EH (cell line): ENCODE measurements around the gene MBTPS1.

Experiments
- DNase-seq: peaks from one replicate; pipeline ENCODE4 v3.0.0-alpha.2; 2015; ENCODE audit warnings: low read depth

The MBTPS1 gene

DNA sequence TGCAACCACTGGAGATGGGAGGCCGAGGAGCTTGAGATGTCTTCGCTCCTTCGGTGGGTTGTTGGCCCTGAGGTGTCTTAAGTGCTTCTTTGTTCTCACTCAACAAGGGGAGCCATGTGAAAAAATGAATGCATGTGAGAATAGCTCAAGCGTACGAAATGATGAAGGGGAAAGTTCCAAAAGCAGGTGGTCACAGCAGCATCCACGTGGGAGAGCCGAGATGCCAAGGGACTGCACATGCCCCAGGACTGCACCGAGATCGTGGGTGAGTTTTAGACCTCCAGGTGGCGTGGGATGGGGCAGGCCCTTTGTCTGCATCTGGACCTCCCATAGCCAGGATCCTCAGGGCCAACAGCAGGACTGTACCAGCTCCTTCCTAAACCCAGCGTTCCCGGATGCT lies 82.2 kb downstream of the MBTPS1 start:
- DNase-seq: no peak

DNA sequence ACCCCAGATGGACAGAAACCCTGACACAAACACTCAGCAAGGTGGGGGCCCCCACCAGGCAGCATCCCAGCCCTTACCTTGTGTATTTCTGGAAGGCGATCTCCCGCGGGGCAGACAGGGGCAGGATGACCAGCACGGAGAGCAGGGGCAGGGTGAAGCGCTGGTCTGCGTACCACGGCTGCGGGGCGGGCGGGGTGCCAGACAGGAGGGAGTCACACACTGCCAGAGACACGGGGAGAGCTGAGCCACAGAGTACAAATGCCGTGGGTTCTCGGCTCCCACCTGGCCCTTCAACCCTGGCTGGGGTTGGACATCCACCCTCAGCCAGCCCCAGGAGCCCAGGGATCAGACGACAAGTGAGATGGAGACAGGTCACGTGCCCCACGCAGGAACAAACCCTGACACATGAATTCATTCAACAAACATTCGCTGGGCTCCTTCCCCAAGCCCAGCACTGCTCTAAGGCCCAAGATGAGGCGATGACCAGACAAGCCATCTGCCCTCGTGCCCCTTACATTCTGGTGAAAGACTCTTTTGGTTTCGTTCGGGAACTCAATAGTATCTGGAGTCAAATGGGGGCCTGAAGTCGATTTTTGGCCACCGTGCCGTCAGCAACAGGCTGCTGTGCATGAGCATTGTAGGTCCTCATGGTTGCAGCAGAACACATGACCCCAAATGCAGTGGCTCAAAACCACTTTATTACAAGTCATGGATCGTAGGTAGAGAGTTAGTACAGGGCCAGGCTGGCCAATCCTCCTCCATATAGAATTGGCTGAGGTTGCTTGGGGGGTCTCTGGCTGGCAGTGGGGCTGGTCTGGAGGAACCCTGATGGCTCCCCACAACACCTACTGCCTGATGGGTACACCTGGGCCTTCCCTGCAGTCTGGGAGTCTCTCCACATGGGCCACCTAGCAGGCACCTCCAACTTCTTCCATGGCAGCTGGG lies 83.2 kb downstream of the MBTPS1 start:
- no peak for DNase-seq

DNA sequence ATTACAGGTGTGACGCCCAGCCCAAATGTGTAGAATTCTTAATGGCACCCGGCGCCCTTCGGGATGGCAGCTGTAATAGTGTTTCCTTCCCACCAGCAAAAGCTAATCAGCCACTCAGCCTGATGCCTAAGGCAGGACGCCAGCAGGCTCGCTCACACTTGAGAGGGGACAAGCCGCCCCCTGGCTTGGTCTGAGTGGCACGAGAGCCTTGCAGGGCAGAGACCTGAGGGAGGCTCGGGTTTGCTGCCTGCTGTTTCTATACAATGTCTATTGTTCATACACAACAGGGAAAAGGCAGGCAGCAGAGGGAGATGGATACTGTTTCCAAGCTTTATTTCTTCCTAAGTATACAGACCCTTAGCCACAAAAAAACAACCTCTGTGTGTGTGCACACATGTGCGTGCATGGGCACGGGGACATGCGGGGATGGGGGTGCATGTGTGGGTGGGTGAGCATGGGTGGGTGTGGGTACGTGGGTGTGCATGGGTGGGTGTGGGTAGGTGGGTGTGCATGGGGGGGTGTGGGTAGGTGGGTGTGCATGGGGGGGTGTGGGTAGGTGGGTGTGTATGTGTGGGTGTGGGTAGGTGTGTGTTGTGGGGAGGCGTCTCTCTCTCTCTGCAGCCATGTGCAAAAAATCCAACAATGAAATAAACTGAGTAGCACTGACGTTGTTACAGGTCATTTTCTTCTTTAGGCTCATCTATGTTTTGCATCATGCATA lies 84.1 kb downstream of the MBTPS1 start:
- DNase-seq: no peak

DNA sequence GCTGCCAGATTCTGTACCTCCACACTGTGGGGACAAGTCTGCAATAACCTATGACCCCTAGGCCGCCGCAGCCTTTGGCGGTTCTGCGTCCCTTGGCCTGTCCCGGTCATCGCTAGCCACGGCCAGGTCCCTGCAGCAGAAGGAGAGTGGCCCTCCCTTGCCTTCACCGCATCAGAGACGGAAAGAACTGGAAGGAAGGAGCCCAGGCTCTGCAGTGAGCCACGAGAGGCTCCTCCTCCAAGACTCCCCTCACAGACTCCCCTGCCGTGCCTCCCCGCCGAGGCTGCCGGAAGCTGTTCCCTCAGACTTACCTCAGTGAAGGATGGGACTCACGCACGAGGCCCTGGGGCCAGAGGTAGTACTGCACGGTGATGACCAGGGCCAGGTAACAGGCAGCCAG lies 85.2 kb downstream of the MBTPS1 start:
- DNase-seq: no peak

DNA sequence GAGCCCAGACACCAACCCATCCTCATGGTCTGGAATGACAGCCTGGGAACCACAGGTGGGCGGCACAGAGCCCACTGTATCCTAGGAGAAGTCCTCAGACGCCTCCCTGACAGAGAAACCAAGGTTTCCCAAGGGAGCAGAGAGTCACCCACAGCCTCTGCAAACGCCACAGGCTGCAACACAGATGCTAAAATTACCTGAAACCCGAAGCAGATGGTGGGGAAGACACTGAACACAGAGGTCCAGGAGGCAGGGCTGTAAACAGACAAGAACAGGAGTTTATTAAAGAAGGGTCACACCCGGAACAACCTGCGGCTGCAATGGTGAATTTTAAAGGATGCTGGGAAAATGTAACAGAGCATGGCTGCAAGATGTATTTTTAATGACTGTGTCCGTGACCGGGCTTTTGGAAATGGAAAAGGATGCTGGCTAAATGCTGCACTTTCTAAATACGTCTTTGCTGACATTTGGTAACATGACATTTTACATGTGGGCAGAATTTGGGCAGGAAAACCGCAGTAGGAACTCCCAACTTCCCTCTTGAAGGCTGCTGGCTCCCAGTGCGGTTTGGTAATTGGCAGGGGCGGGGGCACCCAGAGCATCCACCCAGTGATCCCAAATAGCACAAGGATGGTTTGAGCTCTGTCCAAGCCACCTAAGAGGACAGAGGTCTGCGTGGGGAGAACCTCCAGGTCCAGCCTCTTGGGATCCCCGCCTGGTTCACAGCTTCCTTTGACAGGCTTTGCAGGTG lies 87.3 kb downstream of the MBTPS1 start:
- no peak for DNase-seq

DNA sequence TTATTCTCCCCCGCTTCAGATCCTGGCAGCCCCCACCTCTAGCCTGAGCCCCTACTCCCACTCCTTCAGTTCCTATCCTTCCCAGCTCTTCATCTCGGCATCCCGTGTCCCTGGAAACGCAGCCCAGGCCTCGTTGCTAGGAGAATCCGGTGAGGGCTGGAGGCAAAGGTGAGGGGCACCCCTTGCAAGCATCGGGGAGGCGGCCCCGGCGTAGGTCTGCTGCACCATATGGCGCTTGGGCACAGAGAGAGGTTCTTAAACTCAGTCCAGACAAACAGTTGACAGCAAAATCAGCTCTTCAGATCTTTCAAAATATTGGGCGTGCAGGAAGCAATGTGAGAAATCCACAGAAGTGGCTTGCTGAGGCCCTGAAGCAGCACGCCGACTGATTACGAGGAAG lies 89.1 kb downstream of the MBTPS1 start:
- no peak for DNase-seq

DNA sequence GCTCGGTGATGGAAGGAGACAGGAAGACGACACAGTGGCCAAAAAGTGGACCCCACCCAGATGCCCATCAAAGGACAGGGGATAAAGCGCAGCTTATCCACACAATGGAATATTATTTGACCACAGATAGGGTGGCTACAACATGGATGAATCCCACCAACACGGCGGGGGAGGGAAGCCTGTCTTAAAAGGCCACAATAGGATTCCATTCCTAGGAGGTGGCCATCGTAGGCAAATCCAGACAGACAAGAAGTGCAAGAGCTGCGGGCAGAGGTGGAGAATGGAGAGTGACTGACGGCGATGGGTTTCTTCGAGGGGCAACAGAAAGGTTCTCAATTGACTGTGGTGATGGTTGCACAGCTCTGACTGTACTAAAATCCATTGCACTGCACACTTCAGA lies 90.1 kb downstream of the MBTPS1 start:
- no peak for DNase-seq

DNA sequence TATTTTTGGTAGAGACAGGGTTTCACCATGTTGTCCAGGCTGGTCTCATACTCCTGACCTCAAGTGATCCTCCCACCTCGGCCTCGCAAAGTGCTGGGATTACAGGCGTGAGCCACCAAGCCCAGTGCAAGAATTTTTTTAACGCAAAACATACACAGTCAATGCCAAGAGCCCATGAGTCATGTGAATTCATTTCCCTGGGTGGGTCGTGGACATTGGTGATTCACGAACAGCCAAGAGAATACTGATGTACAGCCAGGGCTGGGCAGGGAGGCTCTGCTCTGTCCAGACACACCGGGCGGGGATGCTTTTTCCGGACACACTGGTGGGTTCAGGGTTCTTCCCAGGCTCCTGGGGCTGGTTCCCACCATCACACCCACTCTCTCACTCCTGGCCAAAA lies 91.9 kb downstream of the MBTPS1 start:
- DNase-seq: peak; percentile 35

DNA sequence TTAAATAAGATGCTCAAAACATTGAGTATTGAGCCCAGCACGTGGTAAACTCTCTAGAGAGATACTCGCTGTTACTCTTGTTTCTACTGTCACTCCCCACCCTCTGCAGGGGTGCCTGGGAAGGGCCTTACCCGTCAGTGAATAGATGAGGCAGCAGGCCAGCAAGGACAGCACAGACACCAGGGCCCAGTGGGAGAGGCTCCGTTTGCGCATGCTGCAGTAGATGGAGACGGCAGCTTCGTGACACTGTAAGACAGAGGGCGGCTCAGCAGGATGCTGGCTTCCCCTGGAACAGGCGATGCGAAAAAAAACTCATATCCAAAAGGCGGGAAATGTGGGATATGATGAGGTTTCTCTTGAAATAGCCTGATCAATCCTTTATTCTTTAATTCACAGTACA lies 94.1 kb downstream of the MBTPS1 start:
- DNase-seq: no peak

DNA sequence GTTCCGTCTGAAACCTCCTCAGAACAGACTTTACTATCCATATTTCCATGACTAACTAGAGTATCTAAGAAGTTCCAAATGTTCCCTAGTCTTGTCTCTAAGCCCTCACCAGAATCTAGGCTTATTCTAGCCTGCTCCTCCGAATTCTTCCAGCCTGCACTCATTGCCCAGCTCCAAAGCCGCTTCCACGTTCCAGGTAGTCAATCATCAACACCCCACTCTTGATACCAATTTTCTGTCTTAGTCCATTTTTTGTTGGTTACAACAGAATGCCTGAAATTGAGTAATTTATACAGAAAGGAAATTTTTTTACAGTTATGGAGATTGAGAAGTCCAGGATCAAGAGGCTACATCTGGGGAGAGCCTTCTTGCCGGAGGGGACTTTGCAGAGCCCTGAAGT lies 95.3 kb downstream of the MBTPS1 start:
- no peak for DNase-seq

DNA sequence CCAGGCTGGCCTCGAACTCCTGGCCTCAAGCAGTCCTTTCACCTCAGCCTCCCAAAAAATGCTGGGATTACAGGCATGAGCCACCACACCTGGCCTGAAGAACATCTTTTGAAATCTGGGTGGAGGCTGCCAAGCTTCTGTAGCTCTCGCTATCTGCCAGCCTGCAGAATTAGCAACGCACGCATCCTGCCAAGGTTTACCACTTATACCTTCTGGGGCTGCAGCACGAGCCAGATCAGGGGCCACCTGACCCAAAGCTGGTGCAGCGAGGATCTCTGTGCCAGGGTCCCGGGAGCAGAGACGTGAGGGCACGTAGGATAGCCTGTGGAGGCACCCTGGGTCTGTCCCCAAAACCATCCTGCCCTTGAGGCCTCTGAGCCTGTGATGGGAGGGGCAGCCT lies 96.4 kb downstream of the MBTPS1 start:
- no peak for DNase-seq

DNA sequence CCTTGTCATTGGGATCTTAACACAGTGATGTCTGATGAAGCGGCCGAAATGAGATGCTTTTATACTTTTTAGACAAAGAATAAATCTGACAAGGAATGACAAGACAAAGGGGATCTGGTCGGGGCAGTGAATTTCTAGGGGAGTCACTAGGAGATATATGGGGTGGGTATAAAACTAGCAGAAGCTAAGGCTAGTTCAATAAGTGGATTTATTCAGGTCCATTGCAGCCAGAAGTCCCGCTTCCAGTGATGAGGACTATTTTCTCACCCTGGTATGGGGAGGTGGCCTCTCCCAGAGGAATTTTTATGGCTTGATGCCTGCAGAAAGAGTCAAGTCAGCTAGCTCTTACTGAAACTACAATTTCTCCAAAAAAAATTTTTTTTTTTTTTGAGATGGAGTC lies 98.0 kb downstream of the MBTPS1 start:
- no peak for DNase-seq

DNA sequence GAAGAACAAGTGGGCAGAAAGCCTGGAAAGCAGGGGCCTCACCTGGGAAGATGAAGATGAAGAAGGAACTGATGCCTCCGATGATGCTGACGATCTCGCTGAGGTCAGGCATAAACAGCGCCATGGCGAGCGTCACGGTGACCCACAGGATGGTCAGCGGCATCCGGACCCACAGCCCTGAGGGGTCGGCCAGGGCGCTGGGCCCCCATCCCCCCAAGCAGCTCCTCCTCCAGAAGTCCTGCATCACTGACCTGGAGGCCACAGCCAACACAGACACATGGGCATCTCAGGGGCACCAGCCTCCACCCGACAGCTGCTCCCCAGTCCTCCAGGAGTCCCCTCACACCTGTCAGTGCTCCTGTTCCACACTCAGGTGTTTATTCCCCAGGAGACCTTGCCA lies 100.3 kb downstream of the MBTPS1 start:
- DNase-seq: no peak

DNA sequence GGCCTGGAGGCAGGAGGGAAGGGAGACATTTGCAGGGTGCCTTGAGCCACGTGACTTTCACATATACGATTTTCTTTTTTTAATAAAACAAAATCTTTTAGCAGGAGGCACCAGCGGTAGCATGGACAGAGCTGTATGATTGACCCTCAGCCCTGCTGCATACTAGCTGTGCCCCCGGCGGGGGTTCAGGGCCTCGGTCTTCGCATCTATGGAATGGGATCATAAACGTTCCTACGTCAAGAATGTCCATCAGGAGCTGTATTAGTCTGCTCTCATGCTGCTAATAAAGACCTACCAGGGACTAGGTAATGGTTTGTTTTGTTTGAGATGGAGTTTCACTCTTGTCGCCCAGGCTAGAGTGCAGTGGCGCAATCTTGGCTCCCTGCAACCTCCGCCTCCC lies 101.3 kb downstream of the MBTPS1 start:
- DNase-seq: no peak

DNA sequence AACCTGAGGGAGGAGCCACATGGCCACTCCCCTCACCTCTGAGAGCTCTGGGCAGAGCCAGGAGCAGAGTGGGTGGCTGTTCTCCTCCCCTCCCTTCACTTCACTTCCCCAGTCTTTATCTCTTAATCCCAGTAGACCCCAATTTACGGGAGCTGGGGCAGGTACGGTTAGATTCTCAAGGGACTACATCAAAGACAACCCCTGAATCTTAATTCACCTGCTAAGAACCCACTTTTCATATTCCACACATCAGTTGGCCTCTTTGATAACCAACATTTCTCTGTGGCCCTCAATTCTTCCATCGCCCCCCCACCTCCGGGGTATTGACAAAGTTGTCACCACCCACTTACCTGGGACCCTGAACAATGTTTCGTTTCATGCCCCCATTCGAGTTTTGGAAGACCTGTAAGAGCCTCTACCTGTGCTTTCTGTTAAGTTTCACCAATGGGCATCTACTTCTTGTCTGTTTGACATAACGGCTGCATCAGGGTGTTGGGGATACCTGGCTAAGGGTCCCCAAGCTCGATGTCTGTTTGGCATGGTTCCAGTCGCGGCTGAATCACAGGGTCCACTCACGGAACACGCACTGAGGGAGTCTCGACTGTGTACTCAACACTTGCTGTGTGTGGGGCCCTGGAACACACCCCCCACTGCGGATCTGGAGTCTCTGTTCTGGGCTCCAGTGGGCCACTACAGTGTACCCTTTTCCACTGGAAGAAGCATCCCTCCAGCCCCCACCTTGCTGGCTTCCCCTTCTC lies 102.0 kb downstream of the MBTPS1 start:
- DNase-seq: no peak

DNA sequence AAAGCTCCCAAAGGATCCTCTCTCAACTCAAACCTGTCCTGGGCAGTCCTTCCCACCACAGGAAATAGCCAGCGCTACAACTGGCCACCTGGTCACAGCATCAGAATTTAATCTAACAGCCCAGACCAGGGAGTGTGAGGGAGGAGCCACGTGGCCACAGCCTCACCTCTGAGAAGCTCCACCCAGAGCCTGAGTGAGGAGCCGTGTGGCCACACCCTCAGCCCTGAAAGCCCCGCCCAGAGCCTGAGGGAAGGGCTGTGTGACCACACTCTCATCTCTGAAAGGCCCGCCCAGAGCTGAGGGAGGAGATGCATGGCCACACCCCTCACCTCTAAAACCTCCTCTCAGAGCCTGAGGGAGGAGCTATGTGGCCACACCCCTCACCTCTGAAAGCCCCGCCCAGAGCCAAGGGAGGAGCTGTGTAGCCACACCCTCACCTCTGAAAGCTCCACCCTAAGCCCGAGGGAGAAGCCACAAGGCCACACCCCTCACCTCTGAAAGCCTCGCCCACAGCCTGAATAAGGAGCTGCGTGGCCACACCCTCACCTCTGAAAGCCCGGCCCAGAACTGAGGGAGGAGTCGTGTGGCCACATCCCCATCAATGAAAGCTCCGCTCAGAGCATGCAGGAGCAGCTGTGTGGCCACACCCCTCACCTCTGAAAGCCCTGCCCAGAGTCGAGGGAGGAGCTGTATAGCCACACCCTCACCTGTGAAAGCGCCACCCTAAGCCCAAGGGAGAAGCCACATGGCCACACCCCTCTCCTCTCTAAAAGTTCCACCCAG lies 102.8 kb downstream of the MBTPS1 start:
- peak; percentile 64 for DNase-seq

DNA sequence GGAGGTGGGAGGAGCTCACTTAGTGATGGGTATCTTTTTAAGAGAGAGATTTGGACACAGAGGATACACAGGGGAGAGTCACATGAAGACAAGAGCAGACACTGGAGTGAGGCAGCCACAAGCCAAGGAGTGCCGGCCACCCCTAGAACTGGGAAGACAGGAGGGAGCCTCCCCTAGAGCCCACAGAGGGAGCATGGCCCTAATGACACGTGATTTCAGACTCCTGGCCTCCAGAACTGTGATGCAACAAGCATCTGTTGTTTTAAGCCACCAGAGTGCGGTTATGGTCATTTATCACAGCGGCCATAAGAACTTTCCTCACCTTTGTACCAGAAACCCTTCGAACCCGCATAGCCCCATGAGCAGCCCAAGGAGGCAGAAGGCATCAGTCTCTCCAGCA lies 107.5 kb downstream of the MBTPS1 start:
- DNase-seq: no peak

DNA sequence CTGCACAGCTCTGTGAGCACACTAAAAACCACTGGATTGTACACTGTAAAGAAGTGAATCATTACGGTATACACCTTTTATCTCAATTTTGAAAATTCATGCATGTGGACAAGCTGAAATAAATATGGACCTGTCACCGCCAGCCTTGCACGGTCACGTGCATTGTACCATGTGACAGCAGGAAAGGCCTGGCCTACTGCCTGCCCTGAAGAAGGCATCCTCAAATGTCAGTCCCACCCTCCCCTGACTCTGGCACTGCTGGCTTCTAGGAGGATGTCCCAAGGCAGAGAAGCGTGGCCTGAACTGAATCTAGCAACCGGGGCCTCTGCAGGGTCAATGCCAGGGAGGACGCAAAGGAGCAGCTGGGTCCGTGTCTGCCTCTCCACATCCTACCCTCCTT lies 108.8 kb downstream of the MBTPS1 start:
- no peak for DNase-seq

DNA sequence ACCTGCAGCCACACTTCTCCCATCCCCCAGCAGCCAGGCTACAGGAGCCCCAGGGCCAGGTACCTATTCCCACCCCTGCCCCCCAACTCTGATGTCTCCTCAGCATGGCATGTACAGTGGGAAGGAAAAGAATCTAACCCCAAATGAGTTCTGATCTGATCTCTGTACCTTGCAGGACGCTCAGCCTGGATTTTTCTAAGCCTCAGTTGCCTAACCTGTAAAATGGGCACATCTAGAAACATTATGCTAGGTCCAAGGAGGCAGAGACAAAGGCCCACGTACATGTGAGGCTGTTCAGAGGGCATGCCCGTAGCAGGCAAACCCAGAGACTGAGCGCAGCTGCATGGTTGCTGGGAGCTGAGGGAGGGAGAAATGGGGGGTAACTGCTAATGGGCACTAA lies 109.2 kb downstream of the MBTPS1 start:
- DNase-seq: no peak

DNA sequence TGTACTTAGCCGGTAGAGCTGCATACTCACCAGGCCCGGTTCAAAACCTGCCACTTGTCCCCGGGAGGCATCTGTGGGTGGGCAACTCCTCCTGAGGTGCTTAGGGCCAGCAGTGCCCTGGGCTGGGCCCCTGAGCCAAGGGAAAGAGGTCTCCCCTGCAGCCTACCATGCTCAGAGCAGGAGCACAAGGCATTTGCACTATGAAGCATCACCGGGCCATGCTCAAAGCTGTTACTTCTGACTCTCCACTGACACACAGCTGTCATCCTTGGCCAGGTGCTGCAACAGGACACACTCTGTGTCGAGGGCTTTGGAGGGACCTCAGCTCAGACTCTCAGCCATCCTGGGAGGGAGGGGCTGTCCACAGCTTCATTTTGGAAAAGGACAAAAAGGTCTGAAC lies 111.4 kb downstream of the MBTPS1 start:
- no peak for DNase-seq

DNA sequence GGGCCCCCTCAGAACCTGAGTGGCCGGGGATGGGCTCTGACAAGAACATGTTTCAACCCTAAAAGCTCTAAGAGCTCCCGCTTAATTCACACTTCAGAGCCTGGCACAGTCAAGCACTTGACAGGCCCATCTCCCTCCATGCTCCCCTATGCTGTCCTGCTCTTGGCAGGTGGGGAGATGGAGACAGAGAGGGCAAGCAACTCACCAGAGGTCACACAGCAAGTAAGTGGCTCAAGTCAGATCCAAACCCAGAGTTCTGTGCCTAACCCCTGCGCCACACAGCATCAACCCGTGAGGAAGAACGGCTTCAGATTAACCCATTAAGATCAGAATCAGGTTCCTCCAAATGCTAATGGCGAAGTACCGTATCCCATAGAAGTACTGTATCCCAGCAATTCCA lies 112.3 kb downstream of the MBTPS1 start:
- no peak for DNase-seq
